ENCODE results near the gene GLRA1. TPM values are rescaled to one million over a fixed set of nuclear protein-coding genes. Genes with fewer than 3 reads are reported as not detected.
A peak's percentile ranks its signal among the peaks of the same experiment; 100 is the strongest.

GLRA1 gene
- total RNA-seq, 1 experiment from 2014 or later = not detected

DNA sequence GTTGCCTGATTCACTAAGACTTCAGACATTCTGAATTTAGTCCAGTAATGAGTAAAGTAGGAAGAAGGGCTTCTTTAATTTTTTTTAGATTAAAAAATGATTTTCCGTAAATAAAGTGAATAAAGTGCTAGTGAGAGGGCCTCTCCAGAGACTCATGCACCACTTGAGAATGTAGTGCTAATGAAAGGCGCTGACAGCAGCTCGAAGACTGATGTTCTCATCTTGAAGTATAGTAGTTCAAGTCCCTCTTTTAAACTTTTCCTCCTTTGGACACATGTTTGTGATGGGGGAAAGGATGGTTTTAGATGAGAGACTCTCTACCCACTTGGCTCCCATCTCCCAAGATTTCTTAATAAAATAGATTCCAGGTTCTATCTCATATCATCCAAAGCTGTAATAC lies 104.4 kb downstream of the GLRA1 start:
- no TSS peak for BruUV-seq (replicated peaks)
- Mint-ChIP-seq H3K27ac (ENCODE audit: low read depth, unreplicated experiment) (peak overlapping the region; percentile 75), H3K9me3 (ENCODE audit: unreplicated experiment) (no peaks in the 10 kb centered on the region), H3K4me3 (ENCODE audit: unreplicated experiment) (no peak overlapping the region), H3K4me1 (ENCODE audit: insufficient read depth, unreplicated experiment) (peaks cover 12% of the 10 kb centered on the region), H3K36me3 (ENCODE audit: insufficient read depth, unreplicated experiment) (peaks cover 48% of the 10 kb centered on the region), H3K27me3 (ENCODE audit: insufficient read depth, unreplicated experiment) (no peaks in the 10 kb centered on the region)
- no peak for DNase-seq (ENCODE audit: unreplicated experiment)
- ChIA-PET CTCF (interaction anchor here (0.6 to 8.1 kb wide), 5 partner anchors 11 to 529 kb away, joined by 3 to 112 read pairs (median 3); no protein-coding TSS in a partner anchor), POLR2A (no interaction called here)
- TF ChIP-seq, protein P1, sequence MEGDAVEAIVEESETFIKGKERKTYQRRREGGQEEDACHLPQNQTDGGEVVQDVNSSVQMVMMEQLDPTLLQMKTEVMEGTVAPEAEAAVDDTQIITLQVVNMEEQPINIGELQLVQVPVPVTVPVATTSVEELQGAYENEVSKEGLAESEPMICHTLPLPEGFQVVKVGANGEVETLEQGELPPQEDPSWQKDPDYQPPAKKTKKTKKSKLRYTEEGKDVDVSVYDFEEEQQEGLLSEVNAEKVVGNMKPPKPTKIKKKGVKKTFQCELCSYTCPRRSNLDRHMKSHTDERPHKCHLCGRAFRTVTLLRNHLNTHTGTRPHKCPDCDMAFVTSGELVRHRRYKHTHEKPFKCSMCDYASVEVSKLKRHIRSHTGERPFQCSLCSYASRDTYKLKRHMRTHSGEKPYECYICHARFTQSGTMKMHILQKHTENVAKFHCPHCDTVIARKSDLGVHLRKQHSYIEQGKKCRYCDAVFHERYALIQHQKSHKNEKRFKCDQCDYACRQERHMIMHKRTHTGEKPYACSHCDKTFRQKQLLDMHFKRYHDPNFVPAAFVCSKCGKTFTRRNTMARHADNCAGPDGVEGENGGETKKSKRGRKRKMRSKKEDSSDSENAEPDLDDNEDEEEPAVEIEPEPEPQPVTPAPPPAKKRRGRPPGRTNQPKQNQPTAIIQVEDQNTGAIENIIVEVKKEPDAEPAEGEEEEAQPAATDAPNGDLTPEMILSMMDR (IDR thresholded peaks at IDR 0.05; ENCODE audit: unreplicated experiment) = no peak
- intact Hi-C loops (cut with micrococcal nuclease) = no loop called here

DNA sequence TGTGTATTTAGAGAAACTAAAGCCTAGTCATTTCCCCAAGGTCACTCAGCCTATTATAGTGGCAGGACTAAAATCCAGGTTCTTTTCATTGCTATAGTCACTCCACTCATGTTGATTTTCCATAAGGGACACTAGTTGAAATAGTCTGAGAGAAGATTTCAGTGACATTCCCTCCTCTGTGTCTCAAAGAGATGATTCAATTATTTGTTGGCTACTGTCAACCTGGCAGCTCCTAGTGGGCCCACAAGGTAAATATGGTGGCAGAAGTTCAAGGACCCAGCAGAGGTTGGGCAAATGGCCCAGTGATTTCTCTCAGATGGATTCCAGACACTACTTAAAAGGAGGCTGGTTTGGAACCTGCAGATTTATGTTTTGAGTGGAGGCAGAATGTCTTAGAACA lies 104.8 kb downstream of the GLRA1 start:
- H3K4me3 Mint-ChIP-seq (ENCODE audit: unreplicated experiment) = no peak overlapping the region
- no TSS peak for BruUV-seq (replicated peaks)
- H3K27me3 Mint-ChIP-seq (ENCODE audit: insufficient read depth, unreplicated experiment) = no peaks in the 10 kb centered on the region
- TF ChIP-seq, protein P1 (IDR thresholded peaks at IDR 0.05; ENCODE audit: unreplicated experiment) = no peak
- DNase-seq (ENCODE audit: unreplicated experiment) = no peak
- no peak overlapping the region for H3K27ac Mint-ChIP-seq (ENCODE audit: low read depth, unreplicated experiment)
- ChIA-PET CTCF (interaction anchor here (0.6 to 8.1 kb wide), 8 partner anchors 9 to 694 kb away, joined by 3 to 112 read pairs (median 4); no protein-coding TSS in a partner anchor), POLR2A (interaction anchor here (1.5 kb wide), 1 partner anchor 274 kb away, joined by 4 read pairs; no protein-coding TSS in a partner anchor)
- intact Hi-C loops (cut with micrococcal nuclease) = no loop called here
- peaks cover 13% of the 10 kb centered on the region for H3K4me1 Mint-ChIP-seq (ENCODE audit: insufficient read depth, unreplicated experiment)
- peaks cover 48% of the 10 kb centered on the region for H3K36me3 Mint-ChIP-seq (ENCODE audit: insufficient read depth, unreplicated experiment)
- H3K9me3 Mint-ChIP-seq (ENCODE audit: unreplicated experiment) = no peaks in the 10 kb centered on the region

DNA sequence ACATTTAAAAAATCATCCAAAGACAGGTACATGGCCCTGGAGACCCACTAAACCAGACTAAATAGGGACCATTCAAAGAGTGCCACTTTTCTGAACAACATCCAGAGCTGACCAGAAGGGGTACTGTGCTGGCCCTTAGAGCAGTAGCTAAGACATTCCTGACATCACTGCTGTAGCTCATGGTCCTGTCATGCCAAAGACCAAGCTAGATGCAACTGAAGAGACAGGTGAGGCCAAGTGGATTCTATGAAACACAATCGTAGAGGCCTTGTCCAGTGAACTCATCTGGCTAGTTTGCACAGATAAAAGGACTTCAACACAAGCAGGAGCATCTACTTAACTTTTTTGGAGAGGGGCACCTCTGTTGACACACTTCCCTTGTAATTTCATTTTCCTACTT lies 109.6 kb downstream of the GLRA1 start:
- intact Hi-C loops (cut with micrococcal nuclease) = no loop called here
- no peak for DNase-seq (ENCODE audit: unreplicated experiment)
- TF ChIP-seq, protein P1 (IDR thresholded peaks at IDR 0.05; ENCODE audit: unreplicated experiment) = no peak
- BruUV-seq (replicated peaks) = no TSS peak
- CTCF ChIA-PET = interaction anchor here (0.6 to 8.1 kb wide), 4 partner anchors 16 to 327 kb away, joined by 3 to 112 read pairs (median 4); no protein-coding TSS in a partner anchor
- peak overlapping the region; percentile 49 for H3K27ac Mint-ChIP-seq (ENCODE audit: low read depth, unreplicated experiment)
- H3K4me3 Mint-ChIP-seq (ENCODE audit: unreplicated experiment) = no peak overlapping the region
- no peaks in the 10 kb centered on the region for H3K9me3 Mint-ChIP-seq (ENCODE audit: unreplicated experiment)
- H3K36me3 Mint-ChIP-seq (ENCODE audit: insufficient read depth, unreplicated experiment) = peaks cover 82% of the 10 kb centered on the region
- peaks cover 42% of the 10 kb centered on the region for H3K4me1 Mint-ChIP-seq (ENCODE audit: insufficient read depth, unreplicated experiment)
- no peaks in the 10 kb centered on the region for H3K27me3 Mint-ChIP-seq (ENCODE audit: insufficient read depth, unreplicated experiment)
- POLR2A ChIA-PET = interaction anchor here (0.7 to 1.5 kb wide), 7 partner anchors 8 to 309 kb away, joined by 3 to 6 read pairs (median 4); no protein-coding TSS in a partner anchor

DNA sequence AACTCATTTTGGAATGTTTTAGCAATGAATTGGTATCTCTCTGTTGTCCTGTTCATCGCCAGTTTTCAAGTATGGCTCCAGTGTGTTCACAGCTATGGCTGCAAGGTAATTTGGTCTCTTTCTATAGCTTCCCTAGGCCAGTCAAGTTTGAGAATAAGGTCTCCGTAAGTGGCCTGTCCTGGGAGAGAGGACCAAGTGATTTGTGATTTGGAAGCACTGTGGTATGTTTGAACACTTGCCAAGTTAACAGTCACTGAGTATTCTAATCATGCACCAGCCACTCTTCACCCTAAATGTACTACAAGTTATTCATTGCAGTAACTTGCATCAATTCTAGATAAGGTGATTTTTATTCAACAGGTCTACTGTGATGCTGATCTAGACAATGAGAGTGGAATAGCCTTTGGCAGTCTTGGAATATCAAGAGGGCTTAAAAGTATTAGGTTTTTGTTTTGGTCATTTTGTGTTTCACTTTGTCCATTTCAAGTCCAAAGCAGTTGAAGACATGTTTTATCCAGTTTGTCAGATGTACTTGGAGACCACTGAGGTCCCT lies 111.8 kb downstream of the GLRA1 start:
- peaks cover 43% of the 10 kb centered on the region for H3K4me1 Mint-ChIP-seq (ENCODE audit: insufficient read depth, unreplicated experiment)
- ChIA-PET POLR2A (interaction anchor here (1.2 to 4.3 kb wide), 3 partner anchors 38 to 338 kb away, joined by 3 to 24 read pairs (median 4); partner anchors contain the start of gene G3BP1), CTCF (interaction anchor here (0.8 to 3.7 kb wide), 7 partner anchors 12 to 365 kb away, joined by 3 to 18 read pairs (median 5); partner anchors contain the start of gene SLC36A1)
- H3K36me3 Mint-ChIP-seq (ENCODE audit: insufficient read depth, unreplicated experiment) = peaks cover 90% of the 10 kb centered on the region
- no peaks in the 10 kb centered on the region for H3K27me3 Mint-ChIP-seq (ENCODE audit: insufficient read depth, unreplicated experiment)
- no peak for DNase-seq (ENCODE audit: unreplicated experiment)
- BruUV-seq (replicated peaks) = no TSS peak
- intact Hi-C loops (cut with micrococcal nuclease) = no loop called here
- H3K9me3 Mint-ChIP-seq (ENCODE audit: unreplicated experiment) = no peaks in the 10 kb centered on the region
- H3K27ac Mint-ChIP-seq (ENCODE audit: low read depth, unreplicated experiment) = peak overlapping the region; percentile 18
- TF ChIP-seq, protein P1 (IDR thresholded peaks at IDR 0.05; ENCODE audit: unreplicated experiment) = no peak
- H3K4me3 Mint-ChIP-seq (ENCODE audit: unreplicated experiment) = no peak overlapping the region
